HepG2 (cell line): ENCODE measurements around the gene MYORG. TPM values are rescaled to one million over a fixed set of nuclear protein-coding genes. Genes with fewer than 3 reads are reported as not detected.
A peak's percentile ranks its signal among the peaks of the same experiment; 100 is the strongest.

ENCODE experiments used
- FOXJ3 ChIP-seq: sonication (generic); formaldehyde crosslinking; IDR thresholded peaks from 2 replicates; pipeline ENCODE4 v1.4.0; 2020; ENCODE audit warnings: missing genetic modification reagents, mild to moderate bottlenecking, borderline replicate concordance
- RFX1 ChIP-seq: fragments of 450-650 bp; IDR thresholded peaks from 2 replicates; pipeline ENCODE4 v1.6.1; 2017
- ZFX ChIP-seq: sonication (generic); formaldehyde crosslinking; IDR thresholded peaks from 2 replicates; pipeline ENCODE4 v1.4.0; 2020; ENCODE audit warnings: mild to moderate bottlenecking, low read depth, missing genetic modification reagents, moderate library complexity
- polyA plus RNA-seq, 8 experiments: library from polyadenylated mRNA; depleted of rRNA in 3 of 8; stranded (reverse) in 7 of 8; unstranded in 1 of 8; fragments of >200 nt; fragmentation: Illumina TruSeq in 4 of 8; extraction: Trizol in 4 of 8; gene quantifications; 2 replicates each; pipeline versions ENCODE4 v1.2.1 to v1.2.3, GENCODE V29; 2011 to 2016; ENCODE audit warnings: low read depth in 4 of 8, missing spikeins in 1 of 8, mixed read lengths in 1 of 8; ENCODE audit not compliant: insufficient read depth in 1 of 8
- total RNA-seq, 5 experiments: library from RNA; depleted of rRNA; stranded (reverse); fragments of >200 nt; fragmentation: Illumina TruSeq; extraction: Trizol; gene quantifications; 2 replicates each; pipeline ENCODE4 v1.2.3, GENCODE V29; 2016; ENCODE audit warnings: low read depth in 1 of 5
- TF ChIP-seq, protein P1 (sequence below): sonication (generic); formaldehyde crosslinking; IDR thresholded peaks from 2 replicates; pipeline ENCODE4 v1.4.0; 2020; ENCODE audit warnings: mild to moderate bottlenecking, low read depth, missing genetic modification reagents
- TF ChIP-seq, protein P2 (sequence below): sonication (generic); formaldehyde crosslinking; IDR thresholded peaks from 2 replicates; pipeline ENCODE4 v1.4.0; 2020; ENCODE audit warnings: mild to moderate bottlenecking, missing genetic modification reagents, borderline replicate concordance
- TF ChIP-seq, protein P3 (sequence below): sonication (generic); formaldehyde crosslinking; conservative IDR thresholded peaks from 2 replicates; pipeline ENCODE4 v1.4.0; 2020; ENCODE audit warnings: mild to moderate bottlenecking, missing genetic modification reagents, moderate library complexity
- TF ChIP-seq, protein P4 (sequence below): sonication (generic); formaldehyde crosslinking; IDR thresholded peaks from 2 replicates; pipeline ENCODE4 v1.4.0; 2020; ENCODE audit warnings: missing genetic modification reagents
- TF ChIP-seq, protein P5 (sequence below): IDR thresholded peaks from 2 replicates; pipeline ENCODE4 v1.6.1; 2016
- TF ChIP-seq, protein P6 (sequence below): sonication (generic); formaldehyde crosslinking; IDR thresholded peaks from 2 replicates; pipeline ENCODE4 v1.4.0; 2020; ENCODE audit warnings: missing genetic modification reagents
- TF ChIP-seq, protein P7 (sequence below): sonication (generic); formaldehyde crosslinking; IDR thresholded peaks from 2 replicates; pipeline ENCODE4 v1.4.0; 2020; ENCODE audit warnings: missing genetic modification reagents

The MYORG gene
- total and polyA plus RNA-seq, 2 of the 13 experiments (the other 11 are each of a cell fraction or from before 2014, with no cell fraction given), result 11.1 to 22.4 TPM

DNA sequence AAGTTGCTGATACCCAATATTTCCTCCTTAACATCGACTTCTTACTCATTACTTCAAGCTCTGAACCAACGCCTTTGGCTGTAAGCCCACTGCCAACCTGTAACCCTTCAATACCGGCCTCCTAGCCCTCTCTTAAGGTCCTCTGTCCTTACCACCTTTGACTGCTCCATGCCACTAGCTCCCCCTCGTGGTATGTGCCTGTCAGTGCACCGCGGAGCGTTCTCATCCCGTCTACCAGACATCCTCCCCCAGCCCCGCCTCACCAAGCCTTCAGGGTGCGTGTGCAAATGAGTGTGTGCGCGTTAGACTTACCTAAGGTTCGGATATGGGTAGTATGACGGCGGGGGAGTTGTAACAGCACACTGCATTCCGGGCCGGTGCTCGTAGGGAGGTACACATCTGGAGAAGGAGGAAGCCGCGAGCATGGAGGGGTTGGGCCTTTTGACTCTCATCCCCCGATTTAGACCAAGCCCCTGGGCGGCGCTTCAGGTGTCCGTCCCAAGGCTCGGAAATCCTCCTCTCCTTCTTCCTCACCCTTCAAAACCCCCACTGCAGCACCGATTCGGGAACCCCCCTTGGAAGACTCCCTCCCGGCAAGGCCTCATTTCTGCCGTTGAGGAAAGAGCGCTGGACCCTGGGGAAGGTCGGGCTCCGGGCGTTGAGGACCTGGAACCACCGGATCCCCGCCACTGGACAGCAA lies 2.8 kb upstream of the MYORG start (continued):
- TF ChIP-seq, protein P1, sequence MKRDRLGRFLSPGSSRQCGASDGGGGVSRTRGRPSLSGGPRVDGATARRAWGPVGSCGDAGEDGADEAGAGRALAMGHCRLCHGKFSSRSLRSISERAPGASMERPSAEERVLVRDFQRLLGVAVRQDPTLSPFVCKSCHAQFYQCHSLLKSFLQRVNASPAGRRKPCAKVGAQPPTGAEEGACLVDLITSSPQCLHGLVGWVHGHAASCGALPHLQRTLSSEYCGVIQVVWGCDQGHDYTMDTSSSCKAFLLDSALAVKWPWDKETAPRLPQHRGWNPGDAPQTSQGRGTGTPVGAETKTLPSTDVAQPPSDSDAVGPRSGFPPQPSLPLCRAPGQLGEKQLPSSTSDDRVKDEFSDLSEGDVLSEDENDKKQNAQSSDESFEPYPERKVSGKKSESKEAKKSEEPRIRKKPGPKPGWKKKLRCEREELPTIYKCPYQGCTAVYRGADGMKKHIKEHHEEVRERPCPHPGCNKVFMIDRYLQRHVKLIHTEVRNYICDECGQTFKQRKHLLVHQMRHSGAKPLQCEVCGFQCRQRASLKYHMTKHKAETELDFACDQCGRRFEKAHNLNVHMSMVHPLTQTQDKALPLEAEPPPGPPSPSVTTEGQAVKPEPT, result no peak; the same call in 1 of the 2 replicates
- TF ChIP-seq, protein P2, sequence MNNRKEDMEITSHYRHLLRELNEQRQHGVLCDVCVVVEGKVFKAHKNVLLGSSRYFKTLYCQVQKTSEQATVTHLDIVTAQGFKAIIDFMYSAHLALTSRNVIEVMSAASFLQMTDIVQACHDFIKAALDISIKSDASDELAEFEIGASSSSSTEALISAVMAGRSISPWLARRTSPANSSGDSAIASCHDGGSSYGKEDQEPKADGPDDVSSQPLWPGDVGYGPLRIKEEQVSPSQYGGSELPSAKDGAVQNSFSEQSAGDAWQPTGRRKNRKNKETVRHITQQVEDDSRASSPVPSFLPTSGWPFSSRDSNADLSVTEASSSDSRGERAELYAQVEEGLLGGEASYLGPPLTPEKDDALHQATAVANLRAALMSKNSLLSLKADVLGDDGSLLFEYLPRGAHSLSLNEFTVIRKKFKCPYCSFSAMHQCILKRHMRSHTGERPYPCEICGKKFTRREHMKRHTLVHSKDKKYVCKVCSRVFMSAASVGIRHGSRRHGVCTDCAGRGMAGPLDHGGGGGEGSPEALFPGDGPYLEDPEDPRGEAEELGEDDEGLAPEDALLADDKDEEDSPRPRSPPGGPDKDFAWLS (CRISPR knock-in tag), result no peak
- TF ChIP-seq, protein P3, sequence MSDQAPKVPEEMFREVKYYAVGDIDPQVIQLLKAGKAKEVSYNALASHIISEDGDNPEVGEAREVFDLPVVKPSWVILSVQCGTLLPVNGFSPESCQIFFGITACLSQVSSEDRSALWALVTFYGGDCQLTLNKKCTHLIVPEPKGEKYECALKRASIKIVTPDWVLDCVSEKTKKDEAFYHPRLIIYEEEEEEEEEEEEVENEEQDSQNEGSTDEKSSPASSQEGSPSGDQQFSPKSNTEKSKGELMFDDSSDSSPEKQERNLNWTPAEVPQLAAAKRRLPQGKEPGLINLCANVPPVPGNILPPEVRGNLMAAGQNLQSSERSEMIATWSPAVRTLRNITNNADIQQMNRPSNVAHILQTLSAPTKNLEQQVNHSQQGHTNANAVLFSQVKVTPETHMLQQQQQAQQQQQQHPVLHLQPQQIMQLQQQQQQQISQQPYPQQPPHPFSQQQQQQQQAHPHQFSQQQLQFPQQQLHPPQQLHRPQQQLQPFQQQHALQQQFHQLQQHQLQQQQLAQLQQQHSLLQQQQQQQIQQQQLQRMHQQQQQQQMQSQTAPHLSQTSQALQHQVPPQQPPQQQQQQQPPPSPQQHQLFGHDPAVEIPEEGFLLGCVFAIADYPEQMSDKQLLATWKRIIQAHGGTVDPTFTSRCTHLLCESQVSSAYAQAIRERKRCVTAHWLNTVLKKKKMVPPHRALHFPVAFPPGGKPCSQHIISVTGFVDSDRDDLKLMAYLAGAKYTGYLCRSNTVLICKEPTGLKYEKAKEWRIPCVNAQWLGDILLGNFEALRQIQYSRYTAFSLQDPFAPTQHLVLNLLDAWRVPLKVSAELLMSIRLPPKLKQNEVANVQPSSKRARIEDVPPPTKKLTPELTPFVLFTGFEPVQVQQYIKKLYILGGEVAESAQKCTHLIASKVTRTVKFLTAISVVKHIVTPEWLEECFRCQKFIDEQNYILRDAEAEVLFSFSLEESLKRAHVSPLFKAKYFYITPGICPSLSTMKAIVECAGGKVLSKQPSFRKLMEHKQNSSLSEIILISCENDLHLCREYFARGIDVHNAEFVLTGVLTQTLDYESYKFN (CRISPR knock-in tag), result peak; percentile 52
- TF ChIP-seq ZFX (peak; percentile 50; the same call in 1 of the 2 replicates), RFX1 (no peak), FOXJ3 (CRISPR knock-in tag) (no peak)
- TF ChIP-seq, protein P4, sequence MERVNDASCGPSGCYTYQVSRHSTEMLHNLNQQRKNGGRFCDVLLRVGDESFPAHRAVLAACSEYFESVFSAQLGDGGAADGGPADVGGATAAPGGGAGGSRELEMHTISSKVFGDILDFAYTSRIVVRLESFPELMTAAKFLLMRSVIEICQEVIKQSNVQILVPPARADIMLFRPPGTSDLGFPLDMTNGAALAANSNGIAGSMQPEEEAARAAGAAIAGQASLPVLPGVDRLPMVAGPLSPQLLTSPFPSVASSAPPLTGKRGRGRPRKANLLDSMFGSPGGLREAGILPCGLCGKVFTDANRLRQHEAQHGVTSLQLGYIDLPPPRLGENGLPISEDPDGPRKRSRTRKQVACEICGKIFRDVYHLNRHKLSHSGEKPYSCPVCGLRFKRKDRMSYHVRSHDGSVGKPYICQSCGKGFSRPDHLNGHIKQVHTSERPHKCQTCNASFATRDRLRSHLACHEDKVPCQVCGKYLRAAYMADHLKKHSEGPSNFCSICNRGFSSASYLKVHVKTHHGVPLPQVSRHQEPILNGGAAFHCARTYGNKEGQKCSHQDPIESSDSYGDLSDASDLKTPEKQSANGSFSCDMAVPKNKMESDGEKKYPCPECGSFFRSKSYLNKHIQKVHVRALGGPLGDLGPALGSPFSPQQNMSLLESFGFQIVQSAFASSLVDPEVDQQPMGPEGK, result peak; percentile 49
- TF ChIP-seq, protein P5, sequence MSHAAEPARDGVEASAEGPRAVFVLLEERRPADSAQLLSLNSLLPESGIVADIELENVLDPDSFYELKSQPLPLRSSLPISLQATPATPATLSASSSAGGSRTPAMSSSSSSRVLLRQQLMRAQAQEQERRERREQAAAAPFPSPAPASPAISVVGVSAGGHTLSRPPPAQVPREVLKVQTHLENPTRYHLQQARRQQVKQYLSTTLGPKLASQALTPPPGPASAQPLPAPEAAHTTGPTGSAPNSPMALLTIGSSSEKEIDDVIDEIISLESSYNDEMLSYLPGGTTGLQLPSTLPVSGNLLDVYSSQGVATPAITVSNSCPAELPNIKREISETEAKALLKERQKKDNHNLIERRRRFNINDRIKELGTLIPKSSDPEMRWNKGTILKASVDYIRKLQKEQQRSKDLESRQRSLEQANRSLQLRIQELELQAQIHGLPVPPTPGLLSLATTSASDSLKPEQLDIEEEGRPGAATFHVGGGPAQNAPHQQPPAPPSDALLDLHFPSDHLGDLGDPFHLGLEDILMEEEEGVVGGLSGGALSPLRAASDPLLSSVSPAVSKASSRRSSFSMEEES (CRISPR knock-in tag), result 0 out of 2 replicates have a peak, but pooled peaks have one; percentile 41
- TF ChIP-seq, protein P6, sequence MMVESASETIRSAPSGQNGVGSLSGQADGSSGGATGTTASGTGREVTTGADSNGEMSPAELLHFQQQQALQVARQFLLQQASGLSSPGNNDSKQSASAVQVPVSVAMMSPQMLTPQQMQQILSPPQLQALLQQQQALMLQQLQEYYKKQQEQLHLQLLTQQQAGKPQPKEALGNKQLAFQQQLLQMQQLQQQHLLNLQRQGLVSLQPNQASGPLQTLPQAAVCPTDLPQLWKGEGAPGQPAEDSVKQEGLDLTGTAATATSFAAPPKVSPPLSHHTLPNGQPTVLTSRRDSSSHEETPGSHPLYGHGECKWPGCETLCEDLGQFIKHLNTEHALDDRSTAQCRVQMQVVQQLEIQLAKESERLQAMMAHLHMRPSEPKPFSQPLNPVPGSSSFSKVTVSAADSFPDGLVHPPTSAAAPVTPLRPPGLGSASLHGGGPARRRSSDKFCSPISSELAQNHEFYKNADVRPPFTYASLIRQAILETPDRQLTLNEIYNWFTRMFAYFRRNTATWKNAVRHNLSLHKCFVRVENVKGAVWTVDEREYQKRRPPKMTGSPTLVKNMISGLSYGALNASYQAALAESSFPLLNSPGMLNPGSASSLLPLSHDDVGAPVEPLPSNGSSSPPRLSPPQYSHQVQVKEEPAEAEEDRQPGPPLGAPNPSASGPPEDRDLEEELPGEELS, result 0 out of 2 replicates have a peak, but pooled peaks have one; percentile 47
- TF ChIP-seq, protein P7, sequence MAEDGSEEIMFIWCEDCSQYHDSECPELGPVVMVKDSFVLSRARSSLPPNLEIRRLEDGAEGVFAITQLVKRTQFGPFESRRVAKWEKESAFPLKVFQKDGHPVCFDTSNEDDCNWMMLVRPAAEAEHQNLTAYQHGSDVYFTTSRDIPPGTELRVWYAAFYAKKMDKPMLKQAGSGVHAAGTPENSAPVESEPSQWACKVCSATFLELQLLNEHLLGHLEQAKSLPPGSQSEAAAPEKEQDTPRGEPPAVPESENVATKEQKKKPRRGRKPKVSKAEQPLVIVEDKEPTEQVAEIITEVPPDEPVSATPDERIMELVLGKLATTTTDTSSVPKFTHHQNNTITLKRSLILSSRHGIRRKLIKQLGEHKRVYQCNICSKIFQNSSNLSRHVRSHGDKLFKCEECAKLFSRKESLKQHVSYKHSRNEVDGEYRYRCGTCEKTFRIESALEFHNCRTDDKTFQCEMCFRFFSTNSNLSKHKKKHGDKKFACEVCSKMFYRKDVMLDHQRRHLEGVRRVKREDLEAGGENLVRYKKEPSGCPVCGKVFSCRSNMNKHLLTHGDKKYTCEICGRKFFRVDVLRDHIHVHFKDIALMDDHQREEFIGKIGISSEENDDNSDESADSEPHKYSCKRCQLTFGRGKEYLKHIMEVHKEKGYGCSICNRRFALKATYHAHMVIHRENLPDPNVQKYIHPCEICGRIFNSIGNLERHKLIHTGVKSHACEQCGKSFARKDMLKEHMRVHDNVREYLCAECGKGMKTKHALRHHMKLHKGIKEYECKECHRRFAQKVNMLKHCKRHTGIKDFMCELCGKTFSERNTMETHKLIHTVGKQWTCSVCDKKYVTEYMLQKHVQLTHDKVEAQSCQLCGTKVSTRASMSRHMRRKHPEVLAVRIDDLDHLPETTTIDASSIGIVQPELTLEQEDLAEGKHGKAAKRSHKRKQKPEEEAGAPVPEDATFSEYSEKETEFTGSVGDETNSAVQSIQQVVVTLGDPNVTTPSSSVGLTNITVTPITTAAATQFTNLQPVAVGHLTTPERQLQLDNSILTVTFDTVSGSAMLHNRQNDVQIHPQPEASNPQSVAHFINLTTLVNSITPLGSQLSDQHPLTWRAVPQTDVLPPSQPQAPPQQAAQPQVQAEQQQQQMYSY, result no peak
